Spleen (tissue), 7 donors: ENCODE data around the gene FOXF2.

Experiments
- POLR2A ChIP-seq, 3 donors: fragments of 450-650 bp; IDR thresholded peaks; one replicate each; pipeline ENCODE4 v1.5.1; 2017; ENCODE audit warnings: antibody characterized with exemption in 3 of 3, mild to moderate bottlenecking in 1 of 3
- POLR2AphosphoS5 ChIP-seq, 3 donors: sonication (generic); formaldehyde crosslinking; IDR thresholded peaks; one replicate each; pipeline ENCODE4 v1.5.1; 2017; ENCODE audit warnings: antibody characterized with exemption in 3 of 3
- TF ChIP-seq, protein P1 (sequence below), 11 experiments: fragments of 200-600 bp in 7 of 11; fragments of 450-650 bp in 4 of 11; sonication (generic) in 4 of 11; IDR thresholded peaks in 8 of 11; conservative IDR thresholded peaks in 3 of 11; 1 replicate in 7 of 11; 2 replicates in 4 of 11; pipeline versions ENCODE4 v1.4.0 to v1.8.0; 2016 to 2021; ENCODE audit warnings: antibody characterized with exemption in 11 of 11, inconsistent platforms in 4 of 11, mild to moderate bottlenecking in 1 of 11
- donor health status: DM: no; HTN: no; CAD: no; lungs with moderate emphysema.
- donor health status: DM: no; HTN: no; CAD: no.
- donor health status: DM: no; HTN: no; CAD: no.

DNA sequence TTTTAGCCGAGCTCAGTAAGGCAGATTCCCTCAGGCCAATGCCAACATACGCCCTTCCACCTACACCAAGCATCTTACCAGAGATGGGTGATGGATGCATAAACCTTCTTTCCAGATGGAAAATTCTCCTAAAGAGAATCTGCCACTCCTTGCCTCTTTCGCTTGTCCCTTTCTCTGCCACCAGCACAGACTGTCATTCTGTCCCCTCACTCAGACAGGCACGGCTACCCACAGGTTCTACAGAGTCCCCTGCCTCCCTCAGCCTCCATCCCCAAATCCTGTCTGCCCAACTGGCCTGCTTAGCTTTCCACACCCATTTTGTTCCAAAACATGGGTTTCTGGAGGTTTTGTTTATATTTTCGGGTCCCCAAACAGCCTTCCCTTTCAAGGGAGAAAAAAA, 12.7 kb upstream of the FOXF2 start:
- TF ChIP-seq, protein P1, sequence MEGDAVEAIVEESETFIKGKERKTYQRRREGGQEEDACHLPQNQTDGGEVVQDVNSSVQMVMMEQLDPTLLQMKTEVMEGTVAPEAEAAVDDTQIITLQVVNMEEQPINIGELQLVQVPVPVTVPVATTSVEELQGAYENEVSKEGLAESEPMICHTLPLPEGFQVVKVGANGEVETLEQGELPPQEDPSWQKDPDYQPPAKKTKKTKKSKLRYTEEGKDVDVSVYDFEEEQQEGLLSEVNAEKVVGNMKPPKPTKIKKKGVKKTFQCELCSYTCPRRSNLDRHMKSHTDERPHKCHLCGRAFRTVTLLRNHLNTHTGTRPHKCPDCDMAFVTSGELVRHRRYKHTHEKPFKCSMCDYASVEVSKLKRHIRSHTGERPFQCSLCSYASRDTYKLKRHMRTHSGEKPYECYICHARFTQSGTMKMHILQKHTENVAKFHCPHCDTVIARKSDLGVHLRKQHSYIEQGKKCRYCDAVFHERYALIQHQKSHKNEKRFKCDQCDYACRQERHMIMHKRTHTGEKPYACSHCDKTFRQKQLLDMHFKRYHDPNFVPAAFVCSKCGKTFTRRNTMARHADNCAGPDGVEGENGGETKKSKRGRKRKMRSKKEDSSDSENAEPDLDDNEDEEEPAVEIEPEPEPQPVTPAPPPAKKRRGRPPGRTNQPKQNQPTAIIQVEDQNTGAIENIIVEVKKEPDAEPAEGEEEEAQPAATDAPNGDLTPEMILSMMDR (IDR thresholded peaks at IDR 0.05 in 8 of 11, conservative IDR thresholded peaks at IDR 0.05 in 3 of 11): no peak
- TF ChIP-seq POLR2A (IDR thresholded peaks at IDR 0.05): no peak
- TF ChIP-seq POLR2AphosphoS5 (IDR thresholded peaks at IDR 0.05): no peak
